ENCODE data around the gene ZNF780B.
A peak's percentile ranks its signal among the peaks of the same experiment; 100 is the strongest.

The ZNF780B gene

DNA sequence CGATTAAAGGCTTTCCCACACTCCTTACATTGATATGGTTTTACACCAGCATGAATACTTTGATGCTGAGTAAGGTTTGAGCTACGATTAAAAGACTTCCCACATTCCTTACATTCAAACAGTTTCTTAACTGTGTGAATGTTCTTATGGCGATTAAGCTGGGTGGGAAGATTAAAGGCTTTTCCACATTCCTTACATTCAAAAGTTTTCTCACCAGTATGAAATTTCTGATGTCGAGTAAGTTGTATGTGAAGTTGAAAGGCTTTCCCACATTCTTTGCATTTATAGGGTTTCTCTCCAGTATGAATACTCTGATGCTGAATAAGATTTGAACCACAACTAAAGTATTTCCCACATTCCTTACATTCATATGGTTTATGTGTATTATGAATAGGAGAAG is 20.0 kb downstream of the ZNF780B start:
- DNase-seq = no peak

DNA sequence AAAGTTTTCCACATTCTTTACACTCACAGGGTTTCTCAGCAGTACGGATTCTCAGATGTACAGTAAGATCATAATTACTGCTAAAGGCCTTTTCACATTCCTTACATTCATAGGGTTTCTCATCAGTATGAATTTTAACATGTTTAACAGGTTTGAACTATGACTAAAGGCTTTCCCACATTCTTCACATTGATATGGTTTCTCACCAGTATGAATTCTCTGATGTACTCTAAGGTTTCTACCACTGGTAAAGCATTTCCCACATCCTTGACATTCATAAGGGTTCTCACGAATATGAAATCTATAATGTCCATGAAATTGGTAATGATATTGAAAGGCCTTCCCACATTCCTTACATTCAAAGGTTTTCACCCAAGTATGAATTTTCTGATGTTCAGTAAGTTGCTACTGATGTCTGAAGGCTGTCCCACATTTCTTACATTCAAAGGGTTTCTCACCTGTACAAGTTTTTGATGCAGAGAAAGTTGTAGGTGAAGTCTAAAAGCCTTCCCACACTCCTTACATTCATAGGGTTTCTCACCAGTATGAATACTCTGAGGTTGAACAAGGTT is 22.0 kb downstream of the ZNF780B start:
- DNase-seq = no peak

DNA sequence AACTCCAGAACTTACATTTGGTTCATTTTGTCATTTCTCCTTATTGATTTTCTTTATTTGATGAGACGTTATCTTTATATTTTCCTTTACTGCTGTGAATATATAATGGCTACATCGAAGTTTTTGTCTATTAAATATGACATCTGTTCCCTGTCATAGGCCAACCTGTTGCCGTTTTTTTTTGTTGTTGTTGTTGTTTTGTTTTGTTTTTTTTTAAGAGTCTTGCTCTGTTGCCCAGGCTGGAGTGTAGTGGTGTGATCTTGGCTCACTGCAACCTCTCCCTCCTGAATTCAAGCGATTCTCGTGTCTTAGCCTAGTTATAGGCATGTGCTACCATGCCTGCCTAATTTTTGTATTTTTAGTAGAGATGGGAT is 29.4 kb downstream of the ZNF780B start:
- no peak for DNase-seq

DNA sequence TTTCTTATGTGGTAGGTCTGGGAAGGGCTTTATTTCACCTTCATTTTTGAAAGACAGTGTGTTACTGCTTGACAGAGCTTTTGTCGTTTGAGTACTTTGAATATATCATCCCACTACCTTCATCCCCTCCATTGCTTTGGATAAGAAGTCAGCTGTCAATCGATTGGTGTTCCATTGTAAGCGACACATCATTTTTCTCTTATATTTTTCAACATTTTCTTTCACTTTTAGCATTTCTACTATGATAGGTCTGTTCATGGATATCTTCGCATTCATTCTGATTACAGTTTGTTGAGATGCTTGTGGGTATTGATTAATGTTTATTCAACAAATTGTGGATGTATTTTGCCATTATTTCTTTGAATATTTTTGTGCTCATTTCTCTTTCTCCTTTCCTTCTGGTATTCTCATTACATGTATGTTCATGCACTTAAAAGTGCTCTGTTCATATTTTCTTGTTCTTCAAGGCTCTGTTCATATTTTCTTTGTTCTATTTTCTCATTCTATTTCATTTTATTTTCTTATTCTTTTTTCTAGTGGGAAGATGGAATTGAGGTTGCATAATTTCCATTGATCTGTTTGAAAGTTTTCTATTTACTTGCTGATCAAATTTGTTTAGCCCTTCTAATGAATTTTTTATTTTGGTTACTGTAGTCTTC is 30.0 kb downstream of the ZNF780B start:
- no peak for DNase-seq

GRCh38 chr19:40023969-40024368 is 32.1 kb downstream of the ZNF780B start:
- no peak for DNase-seq

DNA sequence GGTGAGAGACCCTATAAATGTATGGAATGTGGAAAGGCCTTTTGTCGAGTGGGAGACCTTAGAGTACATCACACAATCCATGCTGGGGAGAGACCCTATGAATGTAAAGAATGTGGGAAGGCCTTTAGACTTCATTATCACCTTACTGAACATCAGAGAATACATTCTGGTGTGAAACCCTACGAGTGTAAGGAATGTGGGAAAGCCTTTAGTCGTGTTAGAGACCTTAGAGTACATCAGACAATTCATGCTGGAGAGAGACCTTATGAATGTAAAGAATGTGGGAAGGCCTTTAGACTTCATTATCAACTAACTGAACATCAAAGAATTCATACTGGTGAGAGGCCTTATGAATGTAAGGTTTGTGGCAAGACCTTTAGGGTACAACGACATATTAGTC is 42.0 kb downstream of the ZNF780B start:
- no peak for DNase-seq

DNA sequence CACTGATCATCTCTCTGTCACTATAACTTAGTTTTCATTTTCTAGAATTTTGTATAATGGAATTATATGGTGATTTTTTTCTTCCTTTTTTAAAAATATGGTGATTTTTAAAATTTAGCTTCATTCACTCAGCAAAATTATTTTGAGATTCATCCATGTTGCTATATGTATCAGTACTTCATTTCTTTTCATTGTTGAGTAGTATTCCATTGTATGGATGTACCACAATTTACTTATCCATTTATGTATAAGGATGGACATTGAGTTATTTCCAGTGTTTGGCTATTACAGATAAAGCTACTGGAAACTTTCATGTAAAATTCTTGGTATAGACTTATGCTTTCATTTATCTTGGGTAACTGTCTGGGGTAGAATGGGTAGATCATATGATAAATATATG is 46.4 kb downstream of the ZNF780B start:
- DNase-seq = no peak

DNA sequence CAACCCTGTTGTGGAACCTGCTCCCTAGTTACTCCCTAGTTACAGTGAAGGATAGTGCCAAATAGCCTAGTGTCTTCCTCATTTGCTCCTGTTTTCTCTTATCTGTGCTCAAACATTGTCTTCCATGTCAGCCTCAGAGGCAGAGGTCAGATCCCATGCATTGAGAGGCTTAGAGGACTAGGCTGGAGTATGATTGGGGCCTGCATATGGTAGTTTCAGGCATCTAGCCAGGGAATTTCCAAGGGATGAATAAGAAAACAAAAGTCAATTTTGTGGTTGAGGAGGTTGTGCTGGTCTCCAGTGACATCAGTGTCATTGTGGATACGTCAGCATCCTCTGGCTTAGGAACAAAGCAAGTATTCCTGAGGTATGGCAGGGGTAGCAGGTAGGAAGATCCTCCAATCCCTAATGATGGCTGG is 49.7 kb downstream of the ZNF780B start:
- DNase-seq = peak; percentile 13

GRCh38 chr19:40005691-40006272 is 50.2 kb downstream of the ZNF780B start:
- DNase-seq = peak; percentile 56

GRCh38 chr19:39998501-39998900 is 57.5 kb downstream of the ZNF780B start:
- DNase-seq = no peak

DNA sequence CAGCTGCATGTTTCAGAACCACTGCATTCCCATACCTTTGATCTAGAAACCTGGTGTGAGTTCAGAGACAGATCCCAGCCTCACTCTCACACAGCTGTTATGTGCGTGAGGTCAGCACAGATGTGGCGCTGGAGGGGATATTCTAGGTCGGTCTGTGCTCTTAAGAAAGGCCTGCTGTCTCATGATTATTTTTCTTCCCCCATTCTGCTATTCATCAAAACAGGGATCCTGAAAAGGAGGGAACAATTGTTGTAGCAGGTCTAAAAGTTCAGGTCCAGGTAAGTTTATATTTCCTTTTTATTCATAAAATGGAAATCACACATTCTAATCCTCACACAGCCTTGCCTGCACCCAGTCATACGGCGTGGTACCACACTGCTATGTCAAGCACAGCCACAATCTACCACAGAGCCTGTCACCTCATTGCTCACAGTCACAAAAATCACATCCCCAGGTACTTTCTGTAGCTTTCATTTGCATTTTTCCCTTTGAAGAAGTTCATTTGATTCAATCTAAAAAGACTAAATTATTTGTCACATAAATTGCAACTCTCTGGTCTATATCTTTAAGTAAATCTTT is 58.3 kb downstream of the ZNF780B start:
- no peak for DNase-seq

DNA sequence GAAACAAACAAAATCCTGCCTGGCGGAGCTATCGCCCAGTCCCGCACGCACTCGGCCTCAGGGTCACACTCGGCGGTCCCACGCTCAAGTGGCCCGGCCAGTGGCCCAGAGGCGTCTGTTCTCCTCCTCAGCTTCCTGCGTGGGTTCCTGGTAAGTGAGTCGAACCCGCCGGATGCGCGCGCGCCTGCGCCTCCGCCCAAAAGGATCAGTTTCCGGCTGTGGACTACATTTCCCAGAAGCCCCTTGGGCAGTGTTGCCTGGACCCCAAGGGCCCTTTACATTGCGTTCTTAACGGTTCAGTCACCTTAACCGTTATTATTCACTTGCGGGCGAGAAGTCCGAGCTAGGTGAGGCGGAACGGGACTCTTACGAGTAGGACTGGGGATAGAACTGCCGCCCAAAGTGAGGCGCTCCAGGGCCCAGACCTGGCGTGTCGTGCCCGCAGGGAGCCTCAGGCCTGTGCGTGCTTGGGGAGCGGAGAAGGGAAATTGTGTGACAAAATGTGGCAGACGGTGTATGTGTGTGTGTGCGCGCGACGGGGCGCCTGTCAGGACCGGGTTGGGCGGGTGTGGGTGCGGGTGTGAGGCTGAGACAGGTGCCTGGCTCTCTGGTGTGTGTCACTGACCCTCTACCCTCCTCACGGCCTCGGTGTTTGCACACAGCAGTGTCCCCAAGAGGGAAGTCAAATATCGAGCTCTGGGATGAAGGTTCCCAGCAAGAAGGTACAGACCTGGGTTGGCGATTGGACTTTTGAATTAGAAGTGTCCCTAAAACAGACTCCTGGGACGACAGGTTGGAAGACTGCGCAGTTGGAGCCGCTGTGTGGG is 59.0 kb downstream of the ZNF780B start, which contains the start of gene ZNF546:
Gene ZNF546, plus strand, starts transcription at position 250 of the 827 bp plus-strand sequence. CDS start 1,267 bp downstream, outside the sequence.
- DNase-seq = peak; percentile 92

DNA sequence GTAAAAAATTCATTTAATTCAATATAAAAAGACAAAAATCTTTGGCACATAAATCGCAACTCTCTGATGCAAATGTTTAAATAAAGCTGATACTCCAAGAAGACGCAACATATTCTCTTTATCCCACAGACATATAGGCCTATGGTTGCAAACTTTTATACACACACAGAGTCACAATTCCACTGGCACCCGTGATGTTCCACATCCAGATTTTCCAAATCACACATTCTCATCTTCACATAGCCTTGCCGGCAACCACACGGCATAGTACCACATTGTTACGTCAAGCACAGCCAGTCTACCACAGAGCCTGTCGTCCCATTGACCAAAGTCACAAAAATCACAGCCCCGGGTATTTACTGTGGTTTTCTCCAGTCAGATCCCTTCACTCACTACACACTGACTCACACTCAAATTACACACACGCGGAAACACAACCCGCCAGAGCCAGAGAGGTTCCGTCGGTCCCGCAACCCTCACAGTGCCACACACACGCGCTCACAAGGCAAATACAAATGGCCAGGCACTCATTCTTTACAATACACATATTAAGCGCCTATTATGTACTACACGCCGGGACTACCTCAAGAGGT is 59.7 kb downstream of the ZNF780B start:
- DNase-seq = peak; percentile 48

GRCh38 chr19:39995794-39996193 is 60.2 kb downstream of the ZNF780B start:
- DNase-seq = no peak

GRCh38 chr19:39994361-39994760 is 61.7 kb downstream of the ZNF780B start:
- DNase-seq = no peak

GRCh38 chr19:39993605-39994004 is 62.4 kb downstream of the ZNF780B start:
- DNase-seq = no peak

DNA sequence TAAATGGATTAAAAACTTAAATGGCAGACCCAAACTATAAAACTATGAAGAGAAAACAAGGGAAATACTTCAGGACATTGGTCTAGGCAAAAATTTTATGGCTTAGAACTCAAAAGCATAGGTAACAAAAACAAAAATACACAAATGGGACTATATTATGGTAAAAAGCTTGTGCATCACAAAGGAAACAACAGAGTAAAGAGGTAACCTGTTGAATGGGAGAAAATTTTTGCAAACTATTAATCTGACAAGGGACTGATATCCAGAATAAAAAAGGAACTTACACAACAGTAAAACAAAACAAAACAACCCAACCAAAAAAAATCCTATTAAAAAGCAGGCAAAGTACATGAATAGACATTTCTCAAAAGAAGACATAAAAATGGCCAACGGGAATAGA is 68.4 kb downstream of the ZNF780B start:
- DNase-seq = no peak

DNA sequence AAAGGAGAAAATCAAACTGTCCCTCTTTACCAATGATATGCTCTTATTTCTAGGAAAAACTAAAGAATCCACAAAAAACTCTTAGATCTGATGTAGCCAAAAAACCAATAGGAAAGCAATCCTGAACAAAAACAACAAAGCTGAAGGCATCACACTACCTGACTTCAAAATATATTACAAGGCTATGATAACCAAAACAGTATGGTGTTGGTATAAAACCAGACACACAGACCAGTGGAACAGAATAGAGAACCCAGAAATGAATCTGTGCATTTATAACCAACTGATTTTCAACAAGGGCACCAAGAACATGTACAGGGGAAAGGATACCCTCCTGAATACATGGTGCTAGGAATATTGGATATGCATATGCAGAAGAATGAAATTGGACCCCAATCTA is 68.9 kb downstream of the ZNF780B start:
- DNase-seq = no peak

DNA sequence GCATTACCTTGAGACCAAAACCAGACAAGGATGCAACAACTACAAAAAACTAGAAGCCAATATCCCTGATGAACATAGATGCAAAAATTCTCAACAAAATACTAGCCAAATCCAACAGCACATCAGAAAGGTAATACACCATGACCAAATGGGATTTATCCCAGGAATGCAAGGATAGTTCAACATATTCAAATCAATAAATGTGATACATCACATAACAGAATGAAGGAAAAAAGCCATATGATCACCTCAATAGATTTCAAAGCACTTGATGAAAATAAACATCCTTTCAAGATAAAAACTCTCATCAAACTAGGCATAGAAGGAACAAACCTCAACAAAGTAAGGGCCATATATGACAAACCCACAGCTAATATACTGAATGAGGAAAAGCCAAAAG is 69.4 kb downstream of the ZNF780B start:
- no peak for DNase-seq

GRCh38 chr19:39983695-39984300 is 72.2 kb downstream of the ZNF780B start:
- DNase-seq = no peak

DNA sequence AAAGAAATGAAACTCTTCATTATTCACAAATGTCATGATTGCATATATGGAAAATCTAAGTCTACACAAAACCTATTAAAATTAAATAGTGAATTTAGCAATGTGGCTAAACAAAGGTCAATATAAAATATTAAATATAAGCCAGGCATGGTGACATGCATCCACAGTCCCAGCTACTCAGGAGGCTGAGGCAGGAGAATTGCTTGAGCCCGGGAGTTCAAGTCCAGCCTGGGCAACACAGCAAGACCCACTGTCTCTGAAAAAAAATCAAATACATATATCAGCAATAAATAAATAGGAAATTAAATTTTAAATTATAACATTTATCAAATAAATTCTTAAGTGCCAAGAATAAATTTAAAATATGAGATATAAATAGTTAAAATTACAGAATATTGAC is 73.1 kb downstream of the ZNF780B start:
- DNase-seq = no peak
